K562 (cell line): Measurements from ENCODE around the gene ATP2A2. TPM values are rescaled to one million over a fixed set of nuclear protein-coding genes. Genes with fewer than 3 reads are reported as not detected.

Experiments
- ATAC-seq: fragments of 200-7000 bp; cut with Tn5 transposase; 3 replicates; pipeline ENCODE4 v1.9.1; 2020; ENCODE audit warnings: moderate library complexity
- BruUV-seq: library from RNA; stranded (reverse); fragments of 400-500 nt; replicated peaks from 2 replicates; lab custom pipeline; 2021; lab: Mats Ljungman, UMichigan
- CTCF ChIA-PET: fragments of 300-600 bp; formaldehyde crosslinking; extraction: SDS; loops from one replicate; lab custom pipeline; 2021; ENCODE audit warnings: low intra/inter-chr PET ratio; lab: Yijun Ruan, JAX
- POLR2A ChIA-PET: fragments of 300-600, 350-650 bp; sonication (Branson Sonifier 250); formaldehyde crosslinking; extraction: SDS; loops from one replicate; lab custom pipeline; 2021; ENCODE audit warnings: antibody characterized with exemption, inconsistent platforms; lab: Yijun Ruan, JAX
- DNase-seq, 4 experiments: peaks; one replicate each; pipeline versions ENCODE4 v3.0.0 to v3.0.0-alpha.2; 2011 to 2018; ENCODE audit warnings: low spot score in 3 of 4, mixed read lengths in 3 of 4; ENCODE audit errors: extremely low read depth in 1 of 4
- FAIRE-seq: peaks from 2 replicates; lab custom pipeline; 2011; peaks lifted over from hg19 to GRCh38; lab: Jason Lieb, UNC
- H2AFZ ChIP-seq: 2 replicates; pipeline ENCODE4 v1.6.0; 2011; ENCODE audit warnings: low read depth, low read length, control low read depth, inconsistent platforms
- H3K27ac ChIP-seq: fragments of 200-600 bp; 3 replicates; pipeline ENCODE4 v1.8.0; 2011; ENCODE audit warnings: low read depth, mild to moderate bottlenecking, control low read depth, inconsistent platforms, low read length, moderate library complexity, mixed read lengths; ENCODE audit errors: extremely low read depth
- H3K27me3 ChIP-seq, 2 experiments: fragments of 300-600 bp in 1 of 2; 2 replicates in 1 of 2; 3 replicates in 1 of 2; pipeline versions ENCODE4 v1.6.0 to v1.8.0; 2011; ENCODE audit warnings: inconsistent platforms in 2 of 2, low read length in 2 of 2, mild to moderate bottlenecking in 1 of 2, mixed read lengths in 1 of 2, moderate library complexity in 1 of 2; ENCODE audit not compliant: control insufficient read depth in 2 of 2, insufficient read depth in 2 of 2
- H3K36me3 ChIP-seq: fragments of 300-600 bp; 3 replicates; pipeline ENCODE4 v1.8.0; 2011; ENCODE audit warnings: mild to moderate bottlenecking, low read length, inconsistent platforms; ENCODE audit not compliant: control insufficient read depth, insufficient read depth
- H3K4me1 ChIP-seq, 2 experiments: fragments of 200-600 bp in 1 of 2; replicated peaks in 1 of 2; 2 replicates in 1 of 2; 3 replicates in 1 of 2; pipeline versions ENCODE4 v1.5.1 to v1.8.0; 2011; ENCODE audit warnings: inconsistent platforms in 2 of 2, low read length in 2 of 2, mild to moderate bottlenecking in 1 of 2, mixed read lengths in 1 of 2, moderate library complexity in 1 of 2; ENCODE audit not compliant: control insufficient read depth in 2 of 2, insufficient read depth in 2 of 2
- H3K4me2 ChIP-seq: 2 replicates; pipeline ENCODE4 v1.6.1; 2011; ENCODE audit warnings: low read length, control low read depth, inconsistent platforms, mixed read lengths; ENCODE audit not compliant: insufficient read depth
- H3K4me3 ChIP-seq: fragments of 200-600 bp; sonication (generic), shearing (Covaris generic); 2 replicates; pipeline ENCODE4 v1.5.1; 2016; ENCODE audit warnings: control low read depth, inconsistent platforms
- H3K79me2 ChIP-seq: fragments of 200-600 bp; 3 replicates; pipeline ENCODE4 v1.8.0; 2011; ENCODE audit warnings: low read length, inconsistent platforms; ENCODE audit not compliant: control insufficient read depth, insufficient read depth
- H3K9ac ChIP-seq, 2 experiments: 2 replicates each; pipeline versions ENCODE4 v1.6.0 to v1.6.1; 2011; ENCODE audit warnings: low read depth in 2 of 2, low read length in 2 of 2, control low read depth in 1 of 2, inconsistent platforms in 1 of 2, mild to moderate bottlenecking in 1 of 2, mixed read lengths in 1 of 2; ENCODE audit not compliant: insufficient read depth in 1 of 2
- H3K9me1 ChIP-seq: one replicate; pipeline ENCODE4 v1.6.0; 2011; ENCODE audit warnings: inconsistent platforms, mild to moderate bottlenecking, low read length, moderate library complexity; ENCODE audit not compliant: control insufficient read depth, insufficient read depth
- H3K9me3 ChIP-seq: replicated peaks from 2 replicates; pipeline ENCODE4 v1.5.1; 2011; ENCODE audit warnings: low read depth, low read length, inconsistent platforms; ENCODE audit not compliant: control insufficient read depth, insufficient read depth
- H4K20me1 ChIP-seq: replicated peaks from 2 replicates; pipeline ENCODE4 v1.6.1; 2011; ENCODE audit warnings: low read length, inconsistent platforms, mixed read lengths; ENCODE audit not compliant: control insufficient read depth, insufficient read depth
- LEF1 ChIP-seq: fragments of 450-650 bp; IDR thresholded peaks from 2 replicates; pipeline ENCODE4 v1.6.1; 2016; ENCODE audit warnings: mild to moderate bottlenecking
- MED1 ChIP-seq: sonication (generic); formaldehyde crosslinking; IDR thresholded peaks from 2 replicates; pipeline ENCODE4 v1.8.1; 2023; ENCODE audit warnings: missing genetic modification reagents, borderline replicate concordance
- PURB ChIP-seq: sonication (generic); formaldehyde crosslinking; IDR thresholded peaks from 2 replicates; pipeline ENCODE4 v1.9.0; 2021; ENCODE audit warnings: low read depth, mild to moderate bottlenecking, missing genetic modification reagents
- SETDB1 ChIP-seq: IDR thresholded peaks from one replicate; pipeline ENCODE4 v1.6.1; 2012; ENCODE audit warnings: low read length, control low read depth, inconsistent platforms
- ZNF146 ChIP-seq: IDR thresholded peaks from one replicate; pipeline ENCODE4 v1.6.1; 2018; ENCODE audit warnings: missing compliant biosample characterization; ENCODE audit not compliant: unreplicated experiment
- WGBS: fragments of 100-300 bp; shearing (Covaris generic); methylation state at CpG from one replicate; pipeline ENCODE4 v1.1.6; 2016; ENCODE audit warnings: low coverage, mixed read lengths; ENCODE audit not compliant: insufficient coverage; ENCODE audit errors: missing lambda C conversion rate; 5-methylcytosine and 5-hydroxymethylcytosine counted together
- in situ Hi-C: fragments of 300-500 bp; cut with MboI; formaldehyde crosslinking; loops from 4 replicates; pipeline ENCODE4 v1.15.0; 2018; ENCODE audit warnings: inconsistent platforms, mixed read lengths
- intact Hi-C: fragments of 100-400 bp; cut with micrococcal nuclease; formaldehyde crosslinking; loops from 2 replicates; pipeline ENCODE4 v1.14.2; 2022
- polyA plus RNA-seq, 8 experiments: library from polyadenylated mRNA; depleted of rRNA in 4 of 8; stranded (reverse) in 5 of 8; unstranded in 3 of 8; fragments of >200 nt; fragmentation: Nextera tagmentation in 2 of 8; fragmentation: Illumina TruSeq in 1 of 8; extraction: Ambion mirVana in 2 of 8; extraction: Trizol in 1 of 8; gene quantifications; 2 replicates each; pipeline versions ENCODE4 v1.2.1 to v1.2.3, GENCODE V29; 2011 to 2014; ENCODE audit warnings: inconsistent platforms in 1 of 8, missing spikeins in 1 of 8
- total RNA-seq, 7 experiments: library from RNA; depleted of rRNA in 6 of 7; stranded (reverse); fragments of >200 nt in 6 of 7; fragmentation: Illumina TruSeq in 2 of 7; extraction: Trizol in 2 of 7; gene quantifications; 2 replicates each; pipeline versions ENCODE4 v1.2.1 to v1.2.3, GENCODE V29; 2011 to 2021; ENCODE audit warnings: low replicate concordance in 1 of 7
- TF ChIP-seq, protein P1 (sequence below): fragments of 150-350 bp; conservative IDR thresholded peaks from 2 replicates; pipeline ENCODE4 v1.6.1; 2014; ENCODE audit warnings: low read length

Gene ATP2A2
- total and polyA plus RNA-seq, 9 of the 15 experiments (the other 6 are each of a cell fraction or from before 2014, with no cell fraction given), result 5.2 to 205 (median 51.6) TPM

DNA sequence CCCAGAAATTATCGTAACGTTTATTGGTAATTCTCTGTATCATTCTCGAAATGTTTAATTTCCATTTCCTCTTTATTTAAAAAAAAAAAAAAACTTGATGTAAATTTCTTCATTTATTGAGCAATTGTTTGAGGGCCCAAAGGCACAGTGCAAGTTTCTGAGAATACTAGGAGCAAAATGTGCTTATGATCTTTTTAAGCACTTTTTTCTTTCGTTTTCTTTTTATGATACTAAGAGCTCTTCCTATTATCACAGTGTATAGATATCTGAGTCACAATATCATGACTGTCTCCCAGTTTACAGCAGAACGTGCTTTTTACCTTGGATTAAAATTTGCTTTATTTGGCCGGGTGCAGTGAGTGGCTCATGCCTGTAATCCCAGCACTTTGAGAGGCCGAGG, 5.6 kb downstream of the ATP2A2 start (continued):
- TF ChIP-seq SETDB1, result no peak
- TF ChIP-seq, protein P1, sequence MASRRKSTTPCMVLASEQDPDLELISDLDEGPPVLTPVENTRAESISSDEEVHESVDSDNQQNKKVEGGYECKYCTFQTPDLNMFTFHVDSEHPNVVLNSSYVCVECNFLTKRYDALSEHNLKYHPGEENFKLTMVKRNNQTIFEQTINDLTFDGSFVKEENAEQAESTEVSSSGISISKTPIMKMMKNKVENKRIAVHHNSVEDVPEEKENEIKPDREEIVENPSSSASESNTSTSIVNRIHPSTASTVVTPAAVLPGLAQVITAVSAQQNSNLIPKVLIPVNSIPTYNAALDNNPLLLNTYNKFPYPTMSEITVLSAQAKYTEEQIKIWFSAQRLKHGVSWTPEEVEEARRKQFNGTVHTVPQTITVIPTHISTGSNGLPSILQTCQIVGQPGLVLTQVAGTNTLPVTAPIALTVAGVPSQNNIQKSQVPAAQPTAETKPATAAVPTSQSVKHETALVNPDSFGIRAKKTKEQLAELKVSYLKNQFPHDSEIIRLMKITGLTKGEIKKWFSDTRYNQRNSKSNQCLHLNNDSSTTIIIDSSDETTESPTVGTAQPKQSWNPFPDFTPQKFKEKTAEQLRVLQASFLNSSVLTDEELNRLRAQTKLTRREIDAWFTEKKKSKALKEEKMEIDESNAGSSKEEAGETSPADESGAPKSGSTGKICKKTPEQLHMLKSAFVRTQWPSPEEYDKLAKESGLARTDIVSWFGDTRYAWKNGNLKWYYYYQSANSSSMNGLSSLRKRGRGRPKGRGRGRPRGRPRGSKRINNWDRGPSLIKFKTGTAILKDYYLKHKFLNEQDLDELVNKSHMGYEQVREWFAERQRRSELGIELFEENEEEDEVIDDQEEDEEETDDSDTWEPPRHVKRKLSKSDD, result no peak
- TF ChIP-seq MED1, result no peak

DNA sequence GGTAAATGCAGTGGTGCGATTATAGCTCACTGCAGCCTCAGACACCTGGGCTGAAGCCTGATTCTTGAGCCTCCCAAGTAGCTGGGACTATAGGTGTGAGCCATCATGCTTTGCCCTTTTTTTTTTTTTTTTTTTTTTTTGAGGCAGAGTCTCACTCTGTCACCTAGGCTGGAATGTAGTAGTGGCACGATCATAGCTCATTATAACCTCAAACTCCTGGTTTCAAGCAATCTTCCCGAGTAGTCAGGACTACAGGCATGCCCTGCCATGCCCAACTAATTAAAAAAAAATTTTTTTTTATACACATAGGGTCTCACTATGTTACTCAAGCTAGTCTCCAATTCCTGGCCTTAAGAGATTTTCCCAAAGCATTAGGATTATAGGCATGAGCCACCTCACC, 6.9 kb downstream of the ATP2A2 start:
- no peak overlapping the region for H3K9ac ChIP-seq
- 98% methylated on average over 3 of the region's 3 CpGs for WGBS
- DNase-seq (no peak), FAIRE-seq (no peak), ATAC-seq (no peak)
- H3K4me2 ChIP-seq, result no peak overlapping the region
- intact Hi-C loops, result no loop called here
- peaks cover 5 to 14% of the 10 kb centered on the region in 2 experiments; a peak in 3 of 5 replicates for H3K4me1 ChIP-seq
- in situ Hi-C loops, result no loop called here
- H3K4me3 ChIP-seq, result no peak overlapping the region
- no TSS peak for BruUV-seq
- no peak overlapping the region for H2AFZ ChIP-seq
- ChIA-PET CTCF (no interaction called here), POLR2A (interaction anchor here (0.9 to 4.8 kb wide), 4 partner anchors 8 to 23 kb away, joined by 4 to 40 read pairs (median 5); no protein-coding TSS in a partner anchor)
- no peaks in the 10 kb centered on the region for H3K9me1 ChIP-seq
- peaks cover 97% of the 10 kb centered on the region for H3K79me2 ChIP-seq
- H3K9me3 ChIP-seq, result no peaks in the 10 kb centered on the region
- H3K27me3 ChIP-seq, result no peaks in the 10 kb centered on the region
- H3K36me3 ChIP-seq, result peaks cover 98% of the 10 kb centered on the region
- peaks cover 29% of the 10 kb centered on the region for H4K20me1 ChIP-seq
- H3K27ac ChIP-seq, result no peak overlapping the region
- no peak for TF ChIP-seq ZNF146 (CRISPR knock-in tag)
- no peak for TF ChIP-seq LEF1
- no peak for TF ChIP-seq PURB (CRISPR knock-in tag)
